Neural cell (in vitro differentiated cells): ENCODE measurements around the gene GSTA3.

Source experiments
- CTCF ChIP-seq: fragments of 450-650 bp; IDR thresholded peaks from 2 replicates; pipeline ENCODE4 v1.5.1; 2014; ENCODE audit warnings: antibody characterized with exemption, mild to moderate bottlenecking, moderate library complexity; ENCODE audit not compliant: poor library complexity, severe bottlenecking
- EP300 ChIP-seq: fragments of 450-650 bp; conservative IDR thresholded peaks from 2 replicates; pipeline ENCODE4 v1.6.1; 2014; ENCODE audit warnings: antibody characterized with exemption, mild to moderate bottlenecking, moderate library complexity; ENCODE audit not compliant: poor library complexity, severe bottlenecking
- EZH2 ChIP-seq: fragments of 200-600, 300-800 bp; shearing (Covaris generic), sonication (generic); IDR thresholded peaks from 2 replicates; pipeline ENCODE4 v1.6.1; 2014; ENCODE audit warnings: antibody characterized with exemption, low read length, borderline replicate concordance, mild to moderate bottlenecking; ENCODE audit not compliant: insufficient read depth, poor library complexity, severe bottlenecking
- MXI1 ChIP-seq: fragments of 450-650 bp; conservative IDR thresholded peaks from 2 replicates; pipeline ENCODE4 v1.6.1; 2014; ENCODE audit warnings: antibody characterized with exemption, mild to moderate bottlenecking; ENCODE audit not compliant: poor library complexity, severe bottlenecking
- RAD21 ChIP-seq: fragments of 450-650 bp; conservative IDR thresholded peaks from 2 replicates; pipeline ENCODE4 v1.6.1; 2014; ENCODE audit warnings: antibody characterized with exemption, mild to moderate bottlenecking, moderate library complexity
- REST ChIP-seq: IDR thresholded peaks from 2 replicates; pipeline ENCODE4 v1.6.1; 2012; ENCODE audit warnings: borderline replicate concordance

GRCh38 chr6:52872031-52872430 lies 37.5 kb downstream of the GSTA3 start:
- no peak for TF ChIP-seq CTCF
- no peak for TF ChIP-seq EP300
- no peak for TF ChIP-seq EZH2
- TF ChIP-seq RAD21: no peak
- no peak for TF ChIP-seq MXI1
- no peak for TF ChIP-seq REST
